Stimulated activated effector memory CD8-positive, alpha-beta T cell treated with anti-CD3 and anti-CD28 coated beads, Interleukin-12 subunit alpha, Interleukin-12 subunit beta, amount 100 ng/mL, for 72 hours (primary cell): ENCODE data around the gene PKIB.
A peak's percentile ranks its signal among the peaks of the same experiment; 100 is the strongest.
"Not testable (repeated sequence)": the region's sequence is repeated elsewhere in the genome, so short reads cannot be mapped to it uniquely, and the experiment has no call there.

Experiments used
- ATAC-seq: fragments of 150-1000 bp; cut with Tn5 transposase; 2 replicates; pipeline ENCODE4 v1.10.0; 2021
- DNase-seq, 2 donors: peaks; one replicate each; pipeline ENCODE4 v3.0.0; 2021 to 2022; ENCODE audit warnings: low spot score in 2 of 2
- H3K27ac Mint-ChIP-seq: one replicate; pipeline ENCODE4 v1.8.0; 2022; ENCODE audit warnings: mild to moderate bottlenecking, mixed read lengths
- H3K36me3 Mint-ChIP-seq: one replicate; pipeline ENCODE4 v1.8.0; 2022; ENCODE audit warnings: mild to moderate bottlenecking, mixed read lengths
- H3K4me1 Mint-ChIP-seq: one replicate; pipeline ENCODE4 v1.8.0; 2022; ENCODE audit warnings: mixed read lengths
- H3K4me3 Mint-ChIP-seq: one replicate; pipeline ENCODE4 v1.8.0; 2022; ENCODE audit warnings: mild to moderate bottlenecking, mixed read lengths
- H3K9me3 Mint-ChIP-seq: one replicate; pipeline ENCODE4 v1.8.0; 2022; ENCODE audit warnings: mixed read lengths

Gene PKIB

GRCh38 chr6:122609881-122610689 lies at the start of gene PKIB:
Gene PKIB, plus strand, starts transcription at chr6:122610405. Its CDS starts 107,390 bp downstream, at chr6:122717795.
- peak within 1 kb of the TSS; percentile 64 for H3K4me3 Mint-ChIP-seq
- ATAC-seq (peak; percentile 88), DNase-seq (peak in 1 of 2 donors; percentile 60)
- H3K36me3 Mint-ChIP-seq = no peaks in the 10 kb centered on the region
- no peak within 1 kb of the TSS for H3K27ac Mint-ChIP-seq
- H3K9me3 Mint-ChIP-seq = peaks cover 4% of the 10 kb centered on the region
- H3K4me1 Mint-ChIP-seq = peaks cover 12% of the 10 kb centered on the region

GRCh38 chr6:122563364-122564052 lies 46.7 kb upstream of the PKIB start:
- H3K27ac Mint-ChIP-seq = no peak overlapping the region
- no peaks in the 10 kb centered on the region for H3K36me3 Mint-ChIP-seq
- ATAC-seq (no peak), DNase-seq (no peak)
- no peak overlapping the region for H3K4me3 Mint-ChIP-seq
- H3K9me3 Mint-ChIP-seq = peaks cover 9% of the 10 kb centered on the region
- no peaks in the 10 kb centered on the region for H3K4me1 Mint-ChIP-seq

GRCh38 chr6:122564230-122564629 lies 46.0 kb upstream of the PKIB start:
- DNase-seq (no peak), ATAC-seq (no peak)
- Mint-ChIP-seq H3K36me3 (no peaks in the 10 kb centered on the region), H3K27ac (no peak overlapping the region), H3K9me3 (peaks cover 9% of the 10 kb centered on the region), H3K4me3 (no peak overlapping the region), H3K4me1 (no peaks in the 10 kb centered on the region)

- no peak for ATAC-seq
- Mint-ChIP-seq H3K9me3 (peaks cover 7% of the 10 kb centered on the region), H3K4me3 (no peak overlapping the region)
Observed at GRCh38 chr6:122565708-122566107, 44.5 kb upstream of the PKIB start.

GRCh38 chr6:122567034-122567433 lies 43.2 kb upstream of the PKIB start:
- no peaks in the 10 kb centered on the region for H3K36me3 Mint-ChIP-seq
- H3K4me3 Mint-ChIP-seq = no peak overlapping the region
- DNase-seq (no peak), ATAC-seq (no peak)
- H3K27ac Mint-ChIP-seq = no peak overlapping the region
- no peaks in the 10 kb centered on the region for H3K4me1 Mint-ChIP-seq
- H3K9me3 Mint-ChIP-seq = peaks cover 6% of the 10 kb centered on the region

More at GRCh38 chr6:122565708-122566107, 44.5 kb upstream of the PKIB start:
- Mint-ChIP-seq H3K36me3 (no peaks in the 10 kb centered on the region), H3K27ac (no peak overlapping the region), H3K4me1 (no peaks in the 10 kb centered on the region)
- DNase-seq = no peak

GRCh38 chr6:122568350-122568749 lies 41.9 kb upstream of the PKIB start:
- Mint-ChIP-seq H3K4me1 (no peaks in the 10 kb centered on the region), H3K9me3 (no peaks in the 10 kb centered on the region), H3K4me3 (no peak overlapping the region), H3K36me3 (no peaks in the 10 kb centered on the region), H3K27ac (no peak overlapping the region)
- ATAC-seq = no peak
- DNase-seq = no peak

- DNase-seq (no peak), ATAC-seq (no peak)
- Mint-ChIP-seq H3K9me3 (no peaks in the 10 kb centered on the region), H3K4me3 (no peak overlapping the region), H3K36me3 (no peaks in the 10 kb centered on the region), H3K4me1 (no peaks in the 10 kb centered on the region), H3K27ac (no peak overlapping the region)
Observed at GRCh38 chr6:122568797-122569221, 41.4 kb upstream of the PKIB start.

GRCh38 chr6:122569230-122569771 lies 40.9 kb upstream of the PKIB start:
- no peak overlapping the region for H3K4me3 Mint-ChIP-seq
- no peaks in the 10 kb centered on the region for H3K4me1 Mint-ChIP-seq
- no peak for ATAC-seq
- H3K27ac Mint-ChIP-seq = no peak overlapping the region
- no peak for DNase-seq
- H3K9me3 Mint-ChIP-seq = no peaks in the 10 kb centered on the region
- H3K36me3 Mint-ChIP-seq = no peaks in the 10 kb centered on the region

GRCh38 chr6:122571888-122572287 lies 38.3 kb upstream of the PKIB start:
- no peak for ATAC-seq
- Mint-ChIP-seq H3K4me3 (no peak overlapping the region), H3K9me3 (no peaks in the 10 kb centered on the region), H3K27ac (no peak overlapping the region), H3K36me3 (no peaks in the 10 kb centered on the region), H3K4me1 (no peaks in the 10 kb centered on the region)
- no peak for DNase-seq

GRCh38 chr6:122576888-122577287 lies 33.3 kb upstream of the PKIB start:
- DNase-seq (no peak), ATAC-seq (no peak)
- H3K27ac Mint-ChIP-seq = no peak overlapping the region
- peaks cover 9% of the 10 kb centered on the region for H3K9me3 Mint-ChIP-seq
- no peaks in the 10 kb centered on the region for H3K4me1 Mint-ChIP-seq
- H3K4me3 Mint-ChIP-seq = no peak overlapping the region
- no peaks in the 10 kb centered on the region for H3K36me3 Mint-ChIP-seq

- no peak for ATAC-seq
- no peak overlapping the region for H3K27ac Mint-ChIP-seq
- DNase-seq = no peak
- H3K9me3 Mint-ChIP-seq = peaks cover 9% of the 10 kb centered on the region
- no peak overlapping the region for H3K4me3 Mint-ChIP-seq
- H3K4me1 Mint-ChIP-seq = no peaks in the 10 kb centered on the region
- no peaks in the 10 kb centered on the region for H3K36me3 Mint-ChIP-seq
Observed at GRCh38 chr6:122578961-122579360, 31.2 kb upstream of the PKIB start.

GRCh38 chr6:122580737-122581136 lies 29.5 kb upstream of the PKIB start:
- H3K4me3 Mint-ChIP-seq = no peak overlapping the region
- peaks cover 9% of the 10 kb centered on the region for H3K9me3 Mint-ChIP-seq
- ATAC-seq (no peak), DNase-seq (no peak)
- H3K36me3 Mint-ChIP-seq = no peaks in the 10 kb centered on the region
- H3K4me1 Mint-ChIP-seq = no peaks in the 10 kb centered on the region
- no peak overlapping the region for H3K27ac Mint-ChIP-seq

- ATAC-seq = no peak
- no peak for DNase-seq
- Mint-ChIP-seq H3K9me3 (no peaks in the 10 kb centered on the region), H3K4me1 (no peaks in the 10 kb centered on the region), H3K27ac (no peak overlapping the region), H3K36me3 (no peaks in the 10 kb centered on the region), H3K4me3 (no peak overlapping the region)
Observed at GRCh38 chr6:122589115-122589514, 21.1 kb upstream of the PKIB start.

GRCh38 chr6:122598295-122598694 lies 11.9 kb upstream of the PKIB start:
- H3K9me3 Mint-ChIP-seq, H3K36me3 Mint-ChIP-seq, H3K4me1 Mint-ChIP-seq, H3K4me3 Mint-ChIP-seq, DNase-seq, H3K27ac Mint-ChIP-seq, ATAC-seq: not testable (repeated sequence)

- no peak overlapping the region for H3K4me3 Mint-ChIP-seq
- ATAC-seq = no peak
- peaks cover 4% of the 10 kb centered on the region for H3K9me3 Mint-ChIP-seq
- no peaks in the 10 kb centered on the region for H3K36me3 Mint-ChIP-seq
- peaks cover 2% of the 10 kb centered on the region for H3K4me1 Mint-ChIP-seq
- no peak overlapping the region for H3K27ac Mint-ChIP-seq
- DNase-seq = no peak
Observed at GRCh38 chr6:122604676-122605075, 5.5 kb upstream of the PKIB start.
